NT2/D1 (cell line): ENCODE results near the gene FYCO1.

Experiments
- DNase-seq: peaks from one replicate; pipeline ENCODE4 v3.0.0-alpha.2; 2011; ENCODE audit warnings: low read depth, low spot score
- H3K27me3 ChIP-seq: 2 replicates; pipeline ENCODE4 v1.6.0; 2011; ENCODE audit warnings: mild to moderate bottlenecking; ENCODE audit not compliant: insufficient read length, insufficient read depth
- H3K36me3 ChIP-seq: 2 replicates; pipeline ENCODE4 v1.6.1; 2011; ENCODE audit warnings: mild to moderate bottlenecking, low read length, mixed read lengths; ENCODE audit not compliant: insufficient read depth, insufficient read length
- H3K4me1 ChIP-seq: 2 replicates; pipeline ENCODE4 v1.5.1; 2011; ENCODE audit not compliant: insufficient read depth, insufficient read length
- H3K4me3 ChIP-seq: 2 replicates; pipeline ENCODE4 v1.5.1; 2011; ENCODE audit warnings: low read depth; ENCODE audit not compliant: insufficient read length
- H3K9ac ChIP-seq: 2 replicates; pipeline ENCODE4 v1.6.0; 2011; ENCODE audit warnings: low read depth; ENCODE audit not compliant: insufficient read length
- H3K9me3 ChIP-seq: 2 replicates; pipeline ENCODE4 v1.5.1; 2011; ENCODE audit warnings: mild to moderate bottlenecking, low read length; ENCODE audit not compliant: insufficient read depth
- SUZ12 ChIP-seq: IDR thresholded peaks from 2 replicates; pipeline ENCODE4 v1.6.1; 2011; ENCODE audit not compliant: insufficient read length, insufficient read depth; ENCODE audit errors: extremely low read depth
- YY1 ChIP-seq: IDR thresholded peaks from 2 replicates; pipeline ENCODE4 v1.6.1; 2011; ENCODE audit not compliant: insufficient read length, insufficient read depth
- ZNF274 ChIP-seq: IDR thresholded peaks from 2 replicates; pipeline ENCODE4 v1.6.1; 2011; ENCODE audit warnings: mild to moderate bottlenecking, low read depth, low read length

Gene FYCO1

DNA sequence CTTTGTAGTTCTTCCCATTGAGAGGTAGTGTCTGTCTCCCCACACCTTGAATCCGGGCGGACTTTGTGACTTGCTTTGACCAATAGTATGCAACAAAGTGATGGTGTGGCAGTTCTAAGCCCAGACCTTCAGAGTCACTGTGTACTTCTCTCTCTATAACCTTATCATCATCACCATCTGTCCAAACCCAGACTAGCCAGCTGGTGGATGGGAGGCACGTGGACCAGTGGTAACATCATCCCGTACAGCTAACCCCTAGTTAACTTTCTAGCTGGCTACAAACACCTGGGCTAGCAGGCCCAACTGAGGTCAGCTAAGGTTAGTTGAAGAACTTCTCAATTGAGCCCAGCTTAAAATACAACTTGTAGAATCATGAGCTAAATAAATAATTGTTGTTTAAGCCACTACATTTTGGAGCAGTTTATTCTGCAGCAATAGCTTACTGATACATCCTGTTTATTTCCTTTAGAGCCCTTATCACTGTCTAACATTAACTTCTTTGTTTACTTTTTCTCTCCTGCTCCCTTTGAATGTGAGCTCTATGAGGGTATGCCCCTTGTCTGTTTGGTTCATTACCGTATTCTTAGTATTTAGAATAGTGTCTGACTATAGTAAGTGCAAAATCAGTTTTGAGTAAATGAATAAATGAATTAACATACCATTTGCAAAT lies 120.8 kb downstream of the FYCO1 start:
- Histone ChIP-seq H3K27me3 (no peaks in the 10 kb centered on the region), H3K9me3 (peaks cover 4% of the 10 kb centered on the region; the same call in 1 of the 2 replicates), H3K9ac (no peak overlapping the region), H3K4me3 (no peak overlapping the region), H3K36me3 (no peaks in the 10 kb centered on the region), H3K4me1 (no peaks in the 10 kb centered on the region)
- TF ChIP-seq SUZ12 (no peak), YY1 (no peak), ZNF274 (no peak)
- no peak for DNase-seq

DNA sequence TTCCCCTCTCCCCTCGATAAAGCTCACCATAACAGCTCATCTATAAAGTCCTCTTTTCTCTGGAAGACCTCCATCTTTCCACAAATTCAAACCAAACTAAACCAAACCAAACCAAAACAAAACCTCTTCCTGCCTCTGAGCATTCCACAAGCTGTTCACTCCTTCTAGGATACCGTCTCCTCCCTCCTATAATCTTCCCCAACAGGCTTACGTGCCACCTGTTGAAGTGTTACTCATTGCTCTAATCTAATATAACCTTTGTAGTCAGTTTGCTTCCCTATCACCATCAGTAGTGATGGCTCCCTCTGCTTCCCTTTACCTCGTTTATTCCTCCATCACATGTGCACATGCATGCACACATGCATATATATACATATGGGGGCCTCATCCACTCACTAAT lies 122.0 kb downstream of the FYCO1 start:
- H3K9me3 ChIP-seq = peaks cover 4% of the 10 kb centered on the region; the same call in 1 of the 2 replicates
- H3K27me3 ChIP-seq = no peaks in the 10 kb centered on the region
- no peak for TF ChIP-seq YY1
- no peak for TF ChIP-seq ZNF274
- no peak for TF ChIP-seq SUZ12
- no peak for DNase-seq
- H3K4me3 ChIP-seq = no peak overlapping the region
- no peaks in the 10 kb centered on the region for H3K4me1 ChIP-seq
- H3K36me3 ChIP-seq = no peaks in the 10 kb centered on the region
- H3K9ac ChIP-seq = no peak overlapping the region

DNA sequence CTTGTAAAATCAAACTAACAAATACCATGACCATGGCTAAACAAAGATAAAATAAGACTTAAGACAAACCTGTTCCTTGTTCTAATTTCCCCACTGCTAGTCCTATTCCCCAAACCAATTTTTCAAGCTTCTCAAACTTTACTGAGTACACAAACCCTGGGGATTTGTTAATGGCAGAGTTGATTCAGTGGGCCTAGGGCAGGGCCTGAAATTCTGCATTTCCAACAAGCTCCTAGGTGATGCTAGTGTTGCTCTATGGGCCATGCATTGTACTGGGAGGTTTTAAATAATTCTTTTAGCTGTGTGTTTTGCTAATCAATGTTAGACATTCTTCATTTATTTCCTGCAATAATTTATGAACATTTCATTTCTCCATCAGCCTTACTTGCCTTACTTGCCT lies 122.6 kb downstream of the FYCO1 start:
- no peaks in the 10 kb centered on the region for H3K4me1 ChIP-seq
- H3K9ac ChIP-seq = no peak overlapping the region
- no peak overlapping the region for H3K4me3 ChIP-seq

DNA sequence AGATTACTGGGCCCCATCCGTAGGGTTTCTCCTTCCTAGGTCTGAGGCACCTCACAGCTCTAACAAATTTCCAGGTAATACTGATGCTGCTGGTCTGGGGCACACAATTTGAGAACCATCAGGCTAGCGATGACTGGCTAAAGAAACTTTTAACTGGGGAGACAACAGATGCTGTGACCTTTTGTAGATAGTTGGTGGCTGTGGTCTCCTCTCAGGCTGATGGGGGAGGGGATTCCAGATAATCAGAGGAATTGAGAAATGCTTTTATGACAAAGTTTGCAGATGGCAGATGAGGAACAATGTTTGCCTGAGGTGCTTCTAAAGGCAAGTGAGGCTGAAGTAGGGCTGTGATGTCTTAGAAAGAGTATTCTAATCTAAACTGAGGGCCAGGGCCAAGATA lies 123.1 kb downstream of the FYCO1 start:
- H3K4me3 ChIP-seq = no peak overlapping the region
- TF ChIP-seq SUZ12 (no peak), ZNF274 (no peak), YY1 (no peak)
- no peak overlapping the region for H3K9ac ChIP-seq
- no peaks in the 10 kb centered on the region for H3K4me1 ChIP-seq
- no peaks in the 10 kb centered on the region for H3K36me3 ChIP-seq
- peaks cover 4% of the 10 kb centered on the region; the same call in 1 of the 2 replicates for H3K9me3 ChIP-seq
- no peak for DNase-seq
- no peaks in the 10 kb centered on the region for H3K27me3 ChIP-seq

More for the DNA sequence above, 122.6 kb downstream of the FYCO1 start:
- Histone ChIP-seq H3K36me3 (no peaks in the 10 kb centered on the region), H3K9me3 (peaks cover 4% of the 10 kb centered on the region; the same call in 1 of the 2 replicates), H3K27me3 (no peaks in the 10 kb centered on the region)
- no peak for DNase-seq
- TF ChIP-seq YY1 (no peak), ZNF274 (no peak), SUZ12 (no peak)

DNA sequence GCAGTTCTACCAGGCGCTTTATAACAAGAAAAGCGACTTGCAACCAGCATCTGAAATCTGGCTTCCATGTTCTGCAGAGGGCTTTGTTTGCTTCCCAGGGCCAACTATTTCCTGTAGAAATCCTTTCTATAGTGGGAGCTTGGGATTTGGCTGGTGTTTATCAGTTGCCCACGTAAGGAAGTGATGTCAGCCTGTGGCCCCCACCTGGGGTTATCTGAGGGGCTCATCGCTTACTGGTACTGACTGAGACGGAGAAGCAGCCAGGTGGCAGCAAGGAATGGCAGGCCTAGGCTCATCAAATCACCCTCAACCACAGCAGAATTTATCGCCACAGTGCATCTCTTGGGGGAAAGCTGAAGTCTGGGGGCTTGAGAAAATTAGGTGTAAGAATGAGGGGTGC lies 123.8 kb downstream of the FYCO1 start:
- no peaks in the 10 kb centered on the region for H3K4me1 ChIP-seq
- H3K36me3 ChIP-seq = no peaks in the 10 kb centered on the region
- H3K27me3 ChIP-seq = no peaks in the 10 kb centered on the region
- no peak overlapping the region for H3K4me3 ChIP-seq
- H3K9me3 ChIP-seq = peaks cover 4% of the 10 kb centered on the region; the same call in 1 of the 2 replicates
- DNase-seq = no peak
- no peak overlapping the region for H3K9ac ChIP-seq
- no peak for TF ChIP-seq YY1
- TF ChIP-seq ZNF274 = no peak
- TF ChIP-seq SUZ12 = no peak

DNA sequence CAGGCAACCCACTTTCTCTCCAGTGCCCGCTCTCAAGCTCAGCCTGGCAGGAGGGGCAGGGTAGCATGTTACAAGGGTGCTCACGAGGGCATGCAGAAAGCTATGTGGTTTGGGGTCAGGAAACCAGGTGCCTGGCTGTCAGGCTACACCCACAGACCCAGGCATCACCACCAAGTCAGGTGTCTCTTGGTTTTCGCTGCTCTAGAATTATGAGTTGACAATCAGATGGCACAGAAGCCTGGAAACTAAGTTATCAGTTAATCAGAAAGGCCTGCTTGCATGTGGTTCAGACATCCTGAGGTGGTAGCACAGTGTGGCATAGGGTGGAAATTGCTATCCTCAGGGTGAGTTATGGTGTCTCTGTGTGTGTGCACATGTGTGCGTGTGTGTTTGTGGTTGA lies 125.5 kb downstream of the FYCO1 start:
- Histone ChIP-seq H3K36me3 (no peaks in the 10 kb centered on the region), H3K4me1 (no peaks in the 10 kb centered on the region), H3K4me3 (no peak overlapping the region), H3K9me3 (peaks cover 4% of the 10 kb centered on the region; the same call in 1 of the 2 replicates), H3K27me3 (no peaks in the 10 kb centered on the region), H3K9ac (no peak overlapping the region)
- no peak for DNase-seq
- TF ChIP-seq ZNF274 (no peak), SUZ12 (no peak), YY1 (no peak)

DNA sequence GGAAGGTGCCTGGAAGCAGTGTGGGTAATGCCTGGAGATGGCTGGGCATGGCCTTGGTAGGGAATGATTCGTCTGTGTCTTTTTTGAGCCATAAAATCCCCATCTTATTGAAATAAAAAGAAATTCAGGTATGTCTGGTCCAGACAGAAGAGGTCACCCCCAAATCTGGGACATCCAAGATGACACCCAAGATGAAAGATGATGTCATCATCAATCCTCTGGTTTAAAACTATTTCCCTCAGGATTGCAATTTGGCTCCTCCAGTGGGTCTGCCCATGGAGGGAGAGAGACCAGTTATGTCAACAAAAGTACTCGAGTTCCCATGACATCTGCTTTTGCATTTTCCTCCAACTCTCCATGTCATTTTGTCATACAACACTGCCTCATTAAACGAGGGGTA lies 126.0 kb downstream of the FYCO1 start:
- H3K36me3 ChIP-seq = no peaks in the 10 kb centered on the region
- no peaks in the 10 kb centered on the region for H3K27me3 ChIP-seq
- H3K4me1 ChIP-seq = no peaks in the 10 kb centered on the region
- DNase-seq = no peak
- peaks cover 4% of the 10 kb centered on the region; the same call in 1 of the 2 replicates for H3K9me3 ChIP-seq
- H3K9ac ChIP-seq = no peak overlapping the region
- H3K4me3 ChIP-seq = no peak overlapping the region
- no peak for TF ChIP-seq ZNF274
- TF ChIP-seq SUZ12 = no peak
- no peak for TF ChIP-seq YY1
